Measurements from ENCODE around the gene TJAP1.
A peak's percentile ranks its signal among the peaks of the same experiment; 100 is the strongest.
"Not testable (repeated sequence)": the region's sequence is repeated elsewhere in the genome, so short reads cannot be mapped to it uniquely, and the experiment has no call there.

The TJAP1 gene

GRCh38 chr6:43454696-43455530 lies 22.5 kb upstream of the TJAP1 start:
- H3K9ac ChIP-seq (ENCODE audit: low read depth, low read length): no peak overlapping the region
- peaks cover 5% of the 10 kb centered on the region; the same call in 1 of the 2 replicates for H3K36me3 ChIP-seq (ENCODE audit: insufficient read depth, low read depth, low read length)
- H3K4me1 ChIP-seq (ENCODE audit: insufficient read depth, low read length): no peaks in the 10 kb centered on the region
- peaks cover 46% of the 10 kb centered on the region for H3K27me3 ChIP-seq (ENCODE audit: insufficient read depth, low read length)
- H3K9me3 ChIP-seq (ENCODE audit: insufficient read depth, low read depth, low read length): no peaks in the 10 kb centered on the region
- no peak overlapping the region for H3K27ac ChIP-seq (ENCODE audit: low read length)
- peak overlapping the region; percentile 64; the same call in 1 of the 2 replicates for H3K4me3 ChIP-seq (ENCODE audit: low read length)

GRCh38 chr6:43455531-43456428 lies 21.6 kb upstream of the TJAP1 start, which contains the start of gene DLK2:
Gene DLK2 (minus strand): TSS chr6:43455548. CDS start chr6:43454825, 723 bp downstream.
- H3K36me3 ChIP-seq (ENCODE audit: insufficient read depth, low read depth, low read length): no peaks in the 10 kb centered on the region
- no peak within 1 kb of the TSS for H3K27ac ChIP-seq (ENCODE audit: low read length)
- H3K9ac ChIP-seq (ENCODE audit: low read depth, low read length): no peak within 1 kb of the TSS

GRCh38 chr6:43457643-43458042 lies 19.7 kb upstream of the TJAP1 start:
- Histone ChIP-seq H3K4me3 (ENCODE audit: low read length) (no peak overlapping the region), H3K4me1 (ENCODE audit: insufficient read depth, low read length) (no peaks in the 10 kb centered on the region), H3K9me3 (ENCODE audit: insufficient read depth, low read depth, low read length) (no peaks in the 10 kb centered on the region), H3K36me3 (ENCODE audit: insufficient read depth, low read depth, low read length) (no peaks in the 10 kb centered on the region), H3K27ac (ENCODE audit: low read length) (no peak overlapping the region), H3K27me3 (ENCODE audit: insufficient read depth, low read length) (peaks cover 58% of the 10 kb centered on the region), H3K9ac (ENCODE audit: low read depth, low read length) (no peak overlapping the region)

More at GRCh38 chr6:43455531-43456428, 21.6 kb upstream of the TJAP1 start, which contains the start of gene DLK2:
- H3K4me3 ChIP-seq (ENCODE audit: low read length): peak within 1 kb of the TSS; percentile 64; the same call in 1 of the 2 replicates
- no peaks in the 10 kb centered on the region for H3K9me3 ChIP-seq (ENCODE audit: insufficient read depth, low read depth, low read length)
- no peaks in the 10 kb centered on the region for H3K4me1 ChIP-seq (ENCODE audit: insufficient read depth, low read length)
- H3K27me3 ChIP-seq (ENCODE audit: insufficient read depth, low read length): peaks cover 49% of the 10 kb centered on the region

- peaks cover 59% of the 10 kb centered on the region for H3K27me3 ChIP-seq (ENCODE audit: insufficient read depth, low read length)
- not testable (repeated sequence) for H3K9ac ChIP-seq (ENCODE audit: low read depth, low read length); H3K27ac ChIP-seq (ENCODE audit: low read length); H3K36me3 ChIP-seq (ENCODE audit: insufficient read depth, low read depth, low read length); H3K4me1 ChIP-seq (ENCODE audit: insufficient read depth, low read length); H3K9me3 ChIP-seq (ENCODE audit: insufficient read depth, low read depth, low read length); H3K4me3 ChIP-seq (ENCODE audit: low read length)
Measured at GRCh38 chr6:43458154-43458553, 19.2 kb upstream of the TJAP1 start.

- H3K9me3 ChIP-seq (ENCODE audit: insufficient read depth, low read depth, low read length): no peaks in the 10 kb centered on the region
- no peaks in the 10 kb centered on the region for H3K4me1 ChIP-seq (ENCODE audit: insufficient read depth, low read length)
Measured at GRCh38 chr6:43459535-43459934, 17.8 kb upstream of the TJAP1 start.

GRCh38 chr6:43460032-43460431 lies 17.3 kb upstream of the TJAP1 start:
- no peaks in the 10 kb centered on the region for H3K4me1 ChIP-seq (ENCODE audit: insufficient read depth, low read length)
- no peak overlapping the region for H3K9ac ChIP-seq (ENCODE audit: low read depth, low read length)
- no peaks in the 10 kb centered on the region for H3K36me3 ChIP-seq (ENCODE audit: insufficient read depth, low read depth, low read length)
- H3K27me3 ChIP-seq (ENCODE audit: insufficient read depth, low read length): peaks cover 46% of the 10 kb centered on the region
- H3K4me3 ChIP-seq (ENCODE audit: low read length): no peak overlapping the region
- no peak overlapping the region for H3K27ac ChIP-seq (ENCODE audit: low read length)
- H3K9me3 ChIP-seq (ENCODE audit: insufficient read depth, low read depth, low read length): no peaks in the 10 kb centered on the region

More at GRCh38 chr6:43459535-43459934, 17.8 kb upstream of the TJAP1 start:
- no peak overlapping the region for H3K4me3 ChIP-seq (ENCODE audit: low read length)
- H3K27me3 ChIP-seq (ENCODE audit: insufficient read depth, low read length): peaks cover 51% of the 10 kb centered on the region
- no peak overlapping the region for H3K9ac ChIP-seq (ENCODE audit: low read depth, low read length)
- H3K36me3 ChIP-seq (ENCODE audit: insufficient read depth, low read depth, low read length): no peaks in the 10 kb centered on the region
- H3K27ac ChIP-seq (ENCODE audit: low read length): no peak overlapping the region

- Histone ChIP-seq H3K27ac (ENCODE audit: low read length) (no peak overlapping the region), H3K9ac (ENCODE audit: low read depth, low read length) (no peak overlapping the region), H3K27me3 (ENCODE audit: insufficient read depth, low read length) (peaks cover 28% of the 10 kb centered on the region), H3K4me1 (ENCODE audit: insufficient read depth, low read length) (no peaks in the 10 kb centered on the region), H3K4me3 (ENCODE audit: low read length) (no peak overlapping the region), H3K36me3 (ENCODE audit: insufficient read depth, low read depth, low read length) (no peaks in the 10 kb centered on the region), H3K9me3 (ENCODE audit: insufficient read depth, low read depth, low read length) (no peaks in the 10 kb centered on the region)
Measured at GRCh38 chr6:43461936-43462335, 15.4 kb upstream of the TJAP1 start.

GRCh38 chr6:43464337-43464736 lies 13.0 kb upstream of the TJAP1 start:
- Histone ChIP-seq H3K36me3 (ENCODE audit: insufficient read depth, low read depth, low read length) (no peaks in the 10 kb centered on the region), H3K27me3 (ENCODE audit: insufficient read depth, low read length) (peaks cover 19% of the 10 kb centered on the region), H3K4me3 (ENCODE audit: low read length) (no peak overlapping the region), H3K27ac (ENCODE audit: low read length) (no peak overlapping the region), H3K9ac (ENCODE audit: low read depth, low read length) (no peak overlapping the region), H3K4me1 (ENCODE audit: insufficient read depth, low read length) (peaks cover 3% of the 10 kb centered on the region), H3K9me3 (ENCODE audit: insufficient read depth, low read depth, low read length) (no peaks in the 10 kb centered on the region)

GRCh38 chr6:43465948-43466347 lies 11.4 kb upstream of the TJAP1 start:
- Histone ChIP-seq H3K27me3 (ENCODE audit: insufficient read depth, low read length) (peaks cover 10% of the 10 kb centered on the region; the same call in 1 of the 2 replicates), H3K27ac (ENCODE audit: low read length) (no peak overlapping the region)

GRCh38 chr6:43467265-43467664 lies 10.1 kb upstream of the TJAP1 start:
- not testable (repeated sequence) for H3K27ac ChIP-seq (ENCODE audit: low read length); H3K4me3 ChIP-seq (ENCODE audit: low read length); H3K27me3 ChIP-seq (ENCODE audit: insufficient read depth, low read length); H3K9ac ChIP-seq (ENCODE audit: low read depth, low read length); H3K4me1 ChIP-seq (ENCODE audit: insufficient read depth, low read length); H3K9me3 ChIP-seq (ENCODE audit: insufficient read depth, low read depth, low read length); H3K36me3 ChIP-seq (ENCODE audit: insufficient read depth, low read depth, low read length)

More at GRCh38 chr6:43465948-43466347, 11.4 kb upstream of the TJAP1 start:
- no peaks in the 10 kb centered on the region for H3K36me3 ChIP-seq (ENCODE audit: insufficient read depth, low read depth, low read length)
- no peak overlapping the region for H3K9ac ChIP-seq (ENCODE audit: low read depth, low read length)
- no peak overlapping the region for H3K4me3 ChIP-seq (ENCODE audit: low read length)
- peaks cover 3% of the 10 kb centered on the region for H3K4me1 ChIP-seq (ENCODE audit: insufficient read depth, low read length)
- H3K9me3 ChIP-seq (ENCODE audit: insufficient read depth, low read depth, low read length): no peaks in the 10 kb centered on the region

- Histone ChIP-seq H3K9me3 (ENCODE audit: insufficient read depth, low read depth, low read length) (no peaks in the 10 kb centered on the region), H3K4me1 (ENCODE audit: insufficient read depth, low read length) (peaks cover 3% of the 10 kb centered on the region), H3K9ac (ENCODE audit: low read depth, low read length) (no peak overlapping the region), H3K27ac (ENCODE audit: low read length) (no peak overlapping the region), H3K4me3 (ENCODE audit: low read length) (no peak overlapping the region), H3K27me3 (ENCODE audit: insufficient read depth, low read length) (0 out of 2 replicates have a peak, but pooled peaks cover under 1% of the 10 kb centered on the region), H3K36me3 (ENCODE audit: insufficient read depth, low read depth, low read length) (no peaks in the 10 kb centered on the region)
Measured at GRCh38 chr6:43467752-43468151, 9.6 kb upstream of the TJAP1 start.
